B cell (primary cell): ENCODE measurements around the gene RHOH. TPM values are rescaled to one million over a fixed set of nuclear protein-coding genes. Genes with fewer than 3 reads are reported as not detected.

Experiments
- ATAC-seq: fragments of 200-7000 bp; cut with Tn5 transposase; one replicate; pipeline ENCODE4 v1.10.0; 2021; ENCODE audit warnings: low read depth, mild to moderate bottlenecking, moderate number of reproducible peaks, moderate library complexity
- CTCF ChIA-PET: fragments of 350-600 bp; sonication (Branson Sonifier 250); formaldehyde crosslinking; loops from one replicate; lab custom pipeline; 2021; ENCODE audit warnings: antibody characterized with exemption, inconsistent platforms; lab: Charles Lee
- POLR2A ChIA-PET: fragments of 350-600 bp; sonication (Branson Sonifier 250); formaldehyde crosslinking; loops from one replicate; lab custom pipeline; 2021; ENCODE audit warnings: antibody characterized with exemption; lab: Charles Lee
- DNase-seq: peaks from one replicate; pipeline ENCODE4 v3.0.0; 2013
- H2AFZ ChIP-seq: 2 replicates; pipeline ENCODE4 v1.6.1; 2012; ENCODE audit warnings: mild to moderate bottlenecking, low read depth, low read length; ENCODE audit not compliant: insufficient read depth, poor library complexity, severe bottlenecking
- H3K27ac ChIP-seq, 2 donors: 1 replicate in 1 of 2; 2 replicates in 1 of 2; pipeline ENCODE4 v1.5.1; 2012 to 2013; ENCODE audit warnings: low read length in 2 of 2, mild to moderate bottlenecking in 2 of 2, moderate library complexity in 1 of 2
- H3K27me3 ChIP-seq, 4 experiments: fragments of 200-600 bp in 1 of 4; sonication (generic) in 1 of 4; replicated peaks in 1 of 4; 1 replicate in 2 of 4; 2 replicates in 2 of 4; pipeline versions ENCODE4 v1.6.1 to v1.7.0; 2013 to 2016; ENCODE audit warnings: low read length in 3 of 4, mild to moderate bottlenecking in 2 of 4, mixed read lengths in 1 of 4, moderate library complexity in 1 of 4; ENCODE audit not compliant: insufficient read depth in 4 of 4, control insufficient read depth in 3 of 4; ENCODE audit errors: control extremely low read depth in 1 of 4
- H3K36me3 ChIP-seq, 2 experiments: replicated peaks in 1 of 2; 1 replicate in 1 of 2; 2 replicates in 1 of 2; pipeline versions ENCODE4 v1.6.1 to v1.7.1; 2013; ENCODE audit warnings: low read length in 1 of 2; ENCODE audit not compliant: insufficient read depth in 2 of 2, control insufficient read depth in 1 of 2; ENCODE audit errors: control extremely low read depth in 1 of 2, extremely low read depth in 1 of 2
- H3K4me1 ChIP-seq, 2 donors: fragments of 200-600 bp in 1 of 2; sonication (generic) in 1 of 2; 1 replicate in 1 of 2; 2 replicates in 1 of 2; pipeline versions ENCODE4 v1.5.1 to v1.6.1; 2013 to 2017; ENCODE audit warnings: low read length in 2 of 2; ENCODE audit not compliant: control insufficient read depth in 2 of 2, insufficient read depth in 2 of 2
- H3K4me2 ChIP-seq: replicated peaks from 2 replicates; pipeline ENCODE3; 2012; ENCODE audit warnings: mild to moderate bottlenecking, low read depth, low read length; ENCODE audit not compliant: poor library complexity, severe bottlenecking
- H3K4me3 ChIP-seq, 5 experiments: fragments of 200-600 bp in 1 of 5; sonication (generic) in 1 of 5; 1 replicate in 3 of 5; 2 replicates in 2 of 5; pipeline versions ENCODE4 v1.5.1 to v1.7.0; 2011 to 2016; ENCODE audit warnings: low read length in 4 of 5, mild to moderate bottlenecking in 4 of 5, low read depth in 2 of 5, control low read depth in 1 of 5, moderate library complexity in 1 of 5; ENCODE audit not compliant: insufficient read depth in 1 of 5; ENCODE audit errors: control extremely low read depth in 1 of 5, extremely low read depth in 1 of 5
- H3K79me2 ChIP-seq: fragments of 200-600 bp; sonication (generic); one replicate; pipeline ENCODE4 v1.6.0; 2016; ENCODE audit warnings: low read length; ENCODE audit not compliant: control insufficient read depth, insufficient read depth
- H3K9ac ChIP-seq: fragments of 200-600 bp; sonication (generic); 2 replicates; pipeline ENCODE4 v1.6.1; 2017; ENCODE audit warnings: mild to moderate bottlenecking, low read length, moderate library complexity
- H3K9me3 ChIP-seq, 3 donors: one replicate each; pipeline versions ENCODE4 v1.6.1 to v1.7.1; 2013; ENCODE audit warnings: low read length in 2 of 3; ENCODE audit not compliant: control insufficient read depth in 2 of 3, insufficient read depth in 1 of 3; ENCODE audit errors: control extremely low read depth in 1 of 3
- H4K20me1 ChIP-seq: 2 replicates; pipeline ENCODE4 v1.6.0; 2012; ENCODE audit warnings: mild to moderate bottlenecking, low read length; ENCODE audit not compliant: insufficient read depth, control insufficient read depth, poor library complexity, severe bottlenecking
- H3K27ac Mint-ChIP-seq: one replicate; pipeline ENCODE4 v1.8.0; 2021; ENCODE audit warnings: mixed read lengths
- H3K27me3 Mint-ChIP-seq: one replicate; pipeline ENCODE4 v1.8.0; 2021; ENCODE audit warnings: mixed read lengths
- H3K4me1 Mint-ChIP-seq: one replicate; pipeline ENCODE4 v1.8.0; 2021; ENCODE audit warnings: mixed read lengths
- H3K4me3 Mint-ChIP-seq: one replicate; pipeline ENCODE4 v1.8.0; 2021; ENCODE audit warnings: mixed read lengths
- H3K9me3 Mint-ChIP-seq: one replicate; pipeline ENCODE4 v1.8.0; 2022; ENCODE audit warnings: mixed read lengths; ENCODE audit not compliant: insufficient read depth
- CTCF ChIP-seq: fragments of 200-600 bp; IDR thresholded peaks from one replicate; pipeline ENCODE4 v1.8.0; 2022; ENCODE audit warnings: antibody characterized with exemption, mild to moderate bottlenecking
- EZH2 ChIP-seq: IDR thresholded peaks from 2 replicates; pipeline ENCODE4 v1.6.1; 2012; ENCODE audit warnings: borderline replicate concordance, low read depth, mild to moderate bottlenecking, moderate library complexity, low read length; ENCODE audit not compliant: insufficient read depth, poor library complexity, severe bottlenecking
- WGBS: methylation state at CpG from one replicate; pipeline ENCODE4 v1.1.5; 2013; ENCODE audit warnings: missing lambda C conversion rate; ENCODE audit not compliant: insufficient coverage; 5-methylcytosine and 5-hydroxymethylcytosine counted together
- intact Hi-C: fragments of 100-400 bp; cut with micrococcal nuclease; formaldehyde crosslinking; loops from one replicate; pipeline ENCODE4 v1.10.0; 2022
- polyA plus RNA-seq: library from polyadenylated mRNA; depleted of rRNA; stranded (reverse); fragments of >200 nt; gene quantifications from 2 replicates; pipeline ENCODE4 v1.2.3, GENCODE V29; 2012
- total RNA-seq, 2 donors: library from RNA; stranded (reverse); fragments of 120-200 nt in 1 of 2; gene quantifications; 1 replicate in 1 of 2; 2 replicates in 1 of 2; pipeline versions ENCODE4 v1.2.3 to v1.2.4, GENCODE V29; 2013 to 2022

The RHOH gene
- total and polyA plus RNA-seq, 2 donors (not counting 1 experiment from before 2014, with no cell fraction given): 118 to 209 TPM

- ATAC-seq (peak; percentile 46), DNase-seq (peak; percentile 66)
- H3K4me2 ChIP-seq: peak overlapping the region; percentile 75
- no peaks in the 10 kb centered on the region for H3K9me3 ChIP-seq
- Mint-ChIP-seq H3K27ac (peak overlapping the region; percentile 88), H3K27me3 (no peaks in the 10 kb centered on the region), H3K4me1 (peaks cover 87% of the 10 kb centered on the region), H3K9me3 (no peaks in the 10 kb centered on the region), H3K4me3 (peak overlapping the region; percentile 86)
- POLR2A ChIA-PET: interaction anchor here (0.6 to 2.2 kb wide), 3 partner anchors 11 to 96 kb away, joined by 3 to 5 read pairs (median 3); no protein-coding TSS in a partner anchor
- H3K9ac ChIP-seq: peak overlapping the region; percentile 59
- H3K36me3 ChIP-seq: peaks cover 12 to 41% of the 10 kb centered on the region in 2 experiments
- H3K4me3 ChIP-seq: peak overlapping the region; percentile 21 to 61 (median 43)
- peaks cover 100% of the 10 kb centered on the region for H3K79me2 ChIP-seq
- H4K20me1 ChIP-seq: peaks cover 89% of the 10 kb centered on the region
- H3K4me1 ChIP-seq: peaks cover 83 to 88% of the 10 kb centered on the region in 2 donors
- no peaks in the 10 kb centered on the region for H3K27me3 ChIP-seq
- WGBS: 0% methylated on average over 2 of the region's 6 CpGs
- H2AFZ ChIP-seq: no peak overlapping the region
- TF ChIP-seq EZH2 (no peak), CTCF (no peak)
- CTCF ChIA-PET: interaction anchor here (0.8 to 5.6 kb wide), 13 partner anchors 10 to 147 kb away, joined by 3 to 47 read pairs (median 4); no protein-coding TSS in a partner anchor
- H3K27ac ChIP-seq: peak overlapping the region; percentile 65 to 82
- intact Hi-C loops: loop anchor here (1.0 to 5.0 kb wide), 4 partner anchors 9 to 103 kb away; no protein-coding TSS in a partner anchor
These were observed 8.7 kb downstream of the RHOH start for GRCh38 chr4:40205259-40206198.
